GM23338 (cell line): Measurements from ENCODE around the gene H1-8. TPM values are rescaled to one million over a fixed set of nuclear protein-coding genes. Genes with fewer than 3 reads are reported as not detected.
A peak's percentile ranks its signal among the peaks of the same experiment; 100 is the strongest.

ENCODE experiments used
- ATAC-seq: fragments of 200-7000 bp; cut with Tn5 transposase; 3 replicates; pipeline ENCODE4 v1.9.1; 2020
- DNase-seq: peaks from one replicate; pipeline ENCODE4 v3.0.0-alpha.2; 2015; ENCODE audit warnings: low spot score
- H2AFZ ChIP-seq: fragments of 200-600 bp; sonication (generic); 2 replicates; pipeline ENCODE4 v1.8.0; 2016; ENCODE audit warnings: antibody characterized with exemption, mild to moderate bottlenecking, moderate library complexity
- H3F3A ChIP-seq: fragments of 200-600 bp; sonication (generic); replicated peaks from 2 replicates; pipeline ENCODE4 v1.8.0; 2017; ENCODE audit warnings: antibody characterized with exemption, mixed run types, low read depth
- H3K27ac ChIP-seq: fragments of 200-600 bp; sonication (generic); 2 replicates; pipeline ENCODE4 v1.6.1; 2016; ENCODE audit warnings: low read depth
- H3K27me3 ChIP-seq: fragments of 200-600 bp; sonication (generic); 2 replicates; pipeline ENCODE4 v1.8.0; 2016; ENCODE audit warnings: mild to moderate bottlenecking, mixed run types, moderate library complexity; ENCODE audit not compliant: insufficient read depth
- H3K36me3 ChIP-seq: fragments of 200-600 bp; sonication (generic); 2 replicates; pipeline ENCODE4 v1.8.0; 2016; ENCODE audit warnings: mild to moderate bottlenecking; ENCODE audit not compliant: insufficient read depth
- H3K4me1 ChIP-seq: fragments of 200-600 bp; sonication (generic); 2 replicates; pipeline ENCODE4 v1.8.0; 2016; ENCODE audit warnings: mild to moderate bottlenecking, moderate library complexity; ENCODE audit not compliant: insufficient read depth
- H3K4me2 ChIP-seq: fragments of 200-600 bp; sonication (generic); 2 replicates; pipeline ENCODE4 v1.7.1; 2017; ENCODE audit warnings: mixed run types
- H3K4me3 ChIP-seq: fragments of 200-600 bp; sonication (generic); 2 replicates; pipeline ENCODE4 v1.6.1; 2016; ENCODE audit warnings: mixed run types
- H3K79me2 ChIP-seq: fragments of 200-600 bp; sonication (generic); replicated peaks from 2 replicates; pipeline ENCODE4 v1.8.0; 2017; ENCODE audit warnings: mild to moderate bottlenecking; ENCODE audit not compliant: insufficient read depth
- H3K9me2 ChIP-seq: fragments of 200-600 bp; sonication (generic); 2 replicates; pipeline ENCODE4 v1.8.0; 2017; ENCODE audit not compliant: insufficient read depth
- H4K20me1 ChIP-seq: fragments of 200-600 bp; sonication (generic); replicated peaks from 2 replicates; pipeline ENCODE4 v1.8.0; 2017; ENCODE audit warnings: mild to moderate bottlenecking; ENCODE audit not compliant: insufficient read depth
- H3K27ac Mint-ChIP-seq: 2 replicates; pipeline ENCODE4 v1.8.0; 2020; ENCODE audit warnings: inconsistent platforms, mild to moderate bottlenecking, moderate library complexity, mixed read lengths
- H3K27me3 Mint-ChIP-seq: 3 replicates; pipeline ENCODE4 v1.8.0; 2022; ENCODE audit warnings: low read depth, mild to moderate bottlenecking, moderate library complexity, mixed read lengths, inconsistent platforms; ENCODE audit not compliant: insufficient read depth, poor library complexity
- H3K36me3 Mint-ChIP-seq: 3 replicates; pipeline ENCODE4 v1.8.0; 2021; ENCODE audit warnings: low read depth, mild to moderate bottlenecking, inconsistent platforms, moderate library complexity, mixed read lengths
- H3K4me1 Mint-ChIP-seq: 3 replicates; pipeline ENCODE4 v1.8.0; 2020; ENCODE audit warnings: mild to moderate bottlenecking, inconsistent platforms, mixed read lengths
- H3K4me3 Mint-ChIP-seq: 3 replicates; pipeline ENCODE4 v1.8.0; 2021; ENCODE audit warnings: moderate library complexity, mild to moderate bottlenecking, inconsistent platforms, mixed read lengths
- H3K9me3 Mint-ChIP-seq: 3 replicates; pipeline ENCODE4 v1.8.0; 2020; ENCODE audit warnings: moderate library complexity, mild to moderate bottlenecking, inconsistent platforms, mixed read lengths
- CREB1 ChIP-seq: fragments of 250-450 bp; sonication (Bioruptor Pico); IDR thresholded peaks from 2 replicates; pipeline ENCODE4 v1.5.0; 2020; ENCODE audit warnings: low read depth, mild to moderate bottlenecking, moderate library complexity
- ETS1 ChIP-seq: IDR thresholded peaks from 2 replicates; pipeline ENCODE4 v1.6.1; 2016; ENCODE audit warnings: antibody characterized with exemption
- EZH2 ChIP-seq: fragments of 200-600 bp; sonication (generic); IDR thresholded peaks from one replicate; pipeline ENCODE4 v1.8.0; 2017; ENCODE audit warnings: antibody characterized with exemption, mild to moderate bottlenecking, low read depth; ENCODE audit not compliant: unreplicated experiment
- EZH2phosphoT487 ChIP-seq: fragments of 200-600 bp; sonication (generic); IDR thresholded peaks from one replicate; pipeline ENCODE4 v1.8.1; 2018; ENCODE audit warnings: antibody characterized with exemption; ENCODE audit not compliant: unreplicated experiment
- JUNB ChIP-seq: IDR thresholded peaks from one replicate; pipeline ENCODE4 v1.6.1; 2016; ENCODE audit warnings: antibody characterized with exemption; ENCODE audit not compliant: unreplicated experiment
- NANOG ChIP-seq: IDR thresholded peaks from 2 replicates; pipeline ENCODE4 v1.6.1; 2016; ENCODE audit warnings: antibody characterized with exemption, borderline replicate concordance
- POLR2AphosphoS5 ChIP-seq: IDR thresholded peaks from 2 replicates; pipeline ENCODE4 v1.6.1; 2016; ENCODE audit warnings: antibody characterized with exemption, low read depth
- ZNF114 ChIP-seq: fragments of 250-450 bp; sonication (Bioruptor Pico); IDR thresholded peaks from 2 replicates; pipeline ENCODE4 v1.5.0; 2020; ENCODE audit warnings: mild to moderate bottlenecking, moderate library complexity
- ZNF331 ChIP-seq: fragments of 250-450 bp; sonication (Bioruptor Pico); IDR thresholded peaks from 2 replicates; pipeline ENCODE4 v1.5.0; 2020; ENCODE audit warnings: low read depth, mild to moderate bottlenecking, moderate library complexity
- ZNF462 ChIP-seq: fragments of 250-450 bp; sonication (Bioruptor Pico); IDR thresholded peaks from 2 replicates; pipeline ENCODE4 v1.5.0; 2020; ENCODE audit warnings: mild to moderate bottlenecking, moderate library complexity
- polyA plus RNA-seq: library from polyadenylated mRNA; unstranded; fragments of >200 nt; fragmentation: Nextera tagmentation; extraction: Ambion mirVana; gene quantifications from 2 replicates; pipeline ENCODE4 v1.2.1, GENCODE V29; 2016
- total RNA-seq: library from RNA; depleted of rRNA; stranded (reverse); fragments of >200 nt; shearing (Covaris generic); gene quantifications from 2 replicates; pipeline ENCODE4 v1.2.3, GENCODE V29; 2014

The H1-8 gene
- total and polyA plus RNA-seq, 2 experiments from 2014 or later = not detected

- ATAC-seq (no peak), DNase-seq (no peak)
- H3F3A ChIP-seq = peaks cover 24% of the 10 kb centered on the region
- H3K36me3 ChIP-seq = no peaks in the 10 kb centered on the region
- no peaks in the 10 kb centered on the region for H4K20me1 ChIP-seq
- H3K27me3 ChIP-seq = no peaks in the 10 kb centered on the region
- no peak for TF ChIP-seq EZH2
- no peak for TF ChIP-seq EZH2phosphoT487
- no peak for TF ChIP-seq ZNF331 (CRISPR knock-in tag)
- no peak for TF ChIP-seq JUNB
- TF ChIP-seq CREB1 (CRISPR knock-in tag) = no peak
- H3K9me2 ChIP-seq = no peaks in the 10 kb centered on the region
- H3K79me2 ChIP-seq = 0 out of 2 replicates have a peak, but pooled peaks cover 16% of the 10 kb centered on the region
- no peak overlapping the region for H3K27ac Mint-ChIP-seq
- peaks cover 24% of the 10 kb centered on the region for H3K27me3 Mint-ChIP-seq
- H2AFZ ChIP-seq = no peak overlapping the region
- H3K4me3 ChIP-seq = no peak overlapping the region
- no peak overlapping the region for H3K4me3 Mint-ChIP-seq
- peaks cover 79% of the 10 kb centered on the region for H3K4me1 Mint-ChIP-seq
- no peak overlapping the region for H3K4me2 ChIP-seq
- no peaks in the 10 kb centered on the region for H3K9me3 Mint-ChIP-seq
- H3K36me3 Mint-ChIP-seq = no peaks in the 10 kb centered on the region; the same call in 2 of the 3 replicates
- peaks cover 68% of the 10 kb centered on the region for H3K4me1 ChIP-seq
- H3K27ac ChIP-seq = no peak overlapping the region
Observed at GRCh38 chr3:129595544-129596193, 52.7 kb downstream of the H1-8 start.

- Histone ChIP-seq H3K79me2 (peaks cover 22% of the 10 kb centered on the region; the same call in 1 of the 2 replicates), H3K9me2 (no peaks in the 10 kb centered on the region), H3K27me3 (no peaks in the 10 kb centered on the region), H2AFZ (no peak overlapping the region), H3K4me2 (peak overlapping the region; percentile 48; the same call in 1 of the 2 replicates), H3K4me3 (no peak overlapping the region), H3F3A (peaks cover 24% of the 10 kb centered on the region), H3K4me1 (peaks cover 62% of the 10 kb centered on the region), H3K27ac (no peak overlapping the region), H3K36me3 (no peaks in the 10 kb centered on the region), H4K20me1 (no peaks in the 10 kb centered on the region)
- Mint-ChIP-seq H3K27me3 (peaks cover 22% of the 10 kb centered on the region), H3K36me3 (no peaks in the 10 kb centered on the region; the same call in 2 of the 3 replicates), H3K9me3 (no peaks in the 10 kb centered on the region), H3K27ac (no peak overlapping the region; the same call in 1 of the 2 replicates), H3K4me1 (peaks cover 78% of the 10 kb centered on the region), H3K4me3 (no peak overlapping the region; the same call in 2 of the 3 replicates)
- no peak for TF ChIP-seq ZNF114 (CRISPR knock-in tag)
- no peak for TF ChIP-seq CREB1 (CRISPR knock-in tag)
- TF ChIP-seq POLR2AphosphoS5 = no peak
- TF ChIP-seq ETS1 = no peak
- no peak for TF ChIP-seq ZNF462 (CRISPR knock-in tag)
- TF ChIP-seq NANOG = no peak
- DNase-seq = peak; percentile 53
- peak; percentile 11 for ATAC-seq
Observed at GRCh38 chr3:129596194-129597086, 53.5 kb downstream of the H1-8 start.
